ENCODE data around the gene ORC3. TPM values are rescaled to one million over a fixed set of nuclear protein-coding genes. Genes with fewer than 3 reads are reported as not detected.

ORC3 gene
- total RNA-seq, 1 experiment from 2014 or later = 50.9 TPM

DNA sequence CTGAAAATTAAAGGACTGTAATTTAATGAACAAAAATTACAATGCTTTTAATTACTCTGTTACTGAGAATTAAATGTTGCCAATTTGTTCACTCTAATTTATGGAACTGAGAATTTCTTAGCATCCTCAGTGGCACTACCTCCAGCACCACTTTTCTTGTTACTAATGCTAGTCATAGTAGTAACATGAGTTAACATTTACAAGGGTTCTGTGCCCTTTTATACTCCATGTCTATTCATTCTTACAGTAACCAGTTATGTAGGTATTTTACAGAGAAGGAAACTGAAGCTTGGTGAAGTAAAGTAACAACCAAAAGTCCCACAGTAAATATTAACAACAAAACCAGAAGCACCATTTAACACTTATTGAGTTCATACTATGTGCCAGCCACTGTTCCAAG lies 34.4 kb upstream of the ORC3 start:
- Histone ChIP-seq H3K36me3 (ENCODE audit: insufficient read depth, low read length) (peaks cover 20% of the 10 kb centered on the region; the same call in 1 of the 2 replicates), H3K27ac (ENCODE audit: low read length) (no peak overlapping the region)
- no peak for DNase-seq

DNA sequence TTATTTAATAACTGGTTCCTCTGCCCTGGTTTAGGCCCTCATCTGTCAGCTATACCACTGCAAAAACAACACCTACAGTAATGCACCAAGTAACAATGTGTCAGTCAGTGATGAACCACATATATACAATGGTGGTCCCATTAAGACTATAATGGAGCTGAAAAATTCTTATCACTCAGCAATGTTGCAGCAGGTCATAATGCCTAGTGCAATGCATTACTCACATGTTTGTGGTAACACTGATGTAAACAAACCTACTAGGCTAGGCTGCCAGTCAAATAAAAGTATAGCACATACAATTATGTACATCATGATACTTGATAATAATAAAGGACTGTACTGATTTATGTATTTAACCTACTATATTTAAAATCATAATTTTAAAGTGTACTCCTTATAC lies 31.5 kb upstream of the ORC3 start:
- Histone ChIP-seq H3K9ac (ENCODE audit: low read length) (no peak overlapping the region), H3K9me2 (replicated peaks; ENCODE audit: insufficient read depth, low read length) (no peaks in the 10 kb centered on the region), H3K79me2 (ENCODE audit: low read length) (peaks cover 44% of the 10 kb centered on the region), H3K36me3 (ENCODE audit: insufficient read depth, low read length) (peaks cover 24% of the 10 kb centered on the region; the same call in 1 of the 2 replicates), H3K4me3 (ENCODE audit: low read length) (no peak overlapping the region), H2AFZ (ENCODE audit: low read length) (no peak overlapping the region), H3K4me1 (ENCODE audit: low read length) (no peaks in the 10 kb centered on the region), H4K20me1 (ENCODE audit: insufficient read depth, low read depth, low read length) (no peaks in the 10 kb centered on the region), H3K27me3 (ENCODE audit: low read length) (no peaks in the 10 kb centered on the region), H3K27ac (ENCODE audit: low read length) (no peak overlapping the region), H3K9me3 (ENCODE audit: low read length) (no peaks in the 10 kb centered on the region), H3K4me2 (ENCODE audit: low read depth, low read length, poor library complexity, severe bottlenecking) (no peak overlapping the region)
- no peak for DNase-seq

More for the DNA sequence above, 34.4 kb upstream of the ORC3 start:
- Histone ChIP-seq H3K4me1 (ENCODE audit: low read length) (no peaks in the 10 kb centered on the region), H3K79me2 (ENCODE audit: low read length) (peaks cover 50% of the 10 kb centered on the region), H3K27me3 (ENCODE audit: low read length) (no peaks in the 10 kb centered on the region), H3K9me3 (ENCODE audit: low read length) (no peaks in the 10 kb centered on the region), H4K20me1 (ENCODE audit: insufficient read depth, low read depth, low read length) (no peaks in the 10 kb centered on the region), H3K9ac (ENCODE audit: low read length) (no peak overlapping the region), H3K4me2 (ENCODE audit: low read depth, low read length, poor library complexity, severe bottlenecking) (no peak overlapping the region), H3K9me2 (replicated peaks; ENCODE audit: insufficient read depth, low read length) (no peaks in the 10 kb centered on the region), H3K4me3 (ENCODE audit: low read length) (no peak overlapping the region), H2AFZ (ENCODE audit: low read length) (no peak overlapping the region)

DNA sequence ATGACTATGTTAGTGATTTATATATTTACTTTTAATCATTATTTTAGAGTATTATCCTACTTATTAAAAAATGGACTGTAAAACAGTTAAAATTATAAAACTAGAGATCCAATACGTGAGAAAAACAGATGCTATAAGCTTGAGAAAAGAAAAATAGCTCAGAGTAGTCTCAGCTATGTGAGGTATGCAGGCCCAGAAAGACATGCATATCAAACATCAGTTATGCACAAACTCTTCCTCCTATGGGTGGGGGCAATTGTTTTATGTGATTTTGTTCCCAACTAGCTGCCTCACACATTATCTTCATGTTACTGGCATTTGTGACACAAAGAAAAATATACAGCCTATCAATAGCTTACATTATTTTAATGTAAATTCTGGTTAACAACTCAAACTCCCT lies 28.9 kb upstream of the ORC3 start:
- Histone ChIP-seq H3K9ac (ENCODE audit: low read length) (no peak overlapping the region), H4K20me1 (ENCODE audit: insufficient read depth, low read depth, low read length) (no peaks in the 10 kb centered on the region), H3K79me2 (ENCODE audit: low read length) (peaks cover 47% of the 10 kb centered on the region), H2AFZ (ENCODE audit: low read length) (no peak overlapping the region), H3K9me3 (ENCODE audit: low read length) (no peaks in the 10 kb centered on the region), H3K4me1 (ENCODE audit: low read length) (no peaks in the 10 kb centered on the region), H3K36me3 (ENCODE audit: insufficient read depth, low read length) (peaks cover 34% of the 10 kb centered on the region; the same call in 1 of the 2 replicates), H3K4me3 (ENCODE audit: low read length) (no peak overlapping the region), H3K4me2 (ENCODE audit: low read depth, low read length, poor library complexity, severe bottlenecking) (no peak overlapping the region), H3K27ac (ENCODE audit: low read length) (no peak overlapping the region), H3K9me2 (replicated peaks; ENCODE audit: insufficient read depth, low read length) (no peaks in the 10 kb centered on the region), H3K27me3 (ENCODE audit: low read length) (no peaks in the 10 kb centered on the region)
- no peak for DNase-seq

DNA sequence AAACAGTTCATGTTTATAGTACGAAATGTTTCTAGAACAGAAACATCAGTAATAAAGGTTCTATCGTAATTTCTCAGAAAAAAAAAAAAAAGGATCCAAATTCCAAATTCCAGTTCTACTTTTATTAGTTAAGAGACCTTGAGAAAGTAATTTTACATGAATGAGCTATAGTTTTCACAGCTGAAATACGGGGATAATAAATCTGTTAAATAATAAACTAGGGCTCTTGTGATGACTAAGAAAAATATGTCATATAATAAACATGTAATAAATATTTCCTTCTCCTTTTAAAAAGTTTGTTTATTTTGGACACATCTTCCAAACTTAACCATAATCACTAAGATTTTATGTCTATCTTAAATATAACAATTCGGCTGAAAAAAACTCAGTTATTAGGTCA lies 17.9 kb upstream of the ORC3 start:
- Histone ChIP-seq H4K20me1 (ENCODE audit: insufficient read depth, low read depth, low read length) (no peaks in the 10 kb centered on the region), H3K27me3 (ENCODE audit: low read length) (no peaks in the 10 kb centered on the region), H3K79me2 (ENCODE audit: low read length) (peaks cover 93% of the 10 kb centered on the region), H3K4me3 (ENCODE audit: low read length) (no peak overlapping the region), H3K36me3 (ENCODE audit: insufficient read depth, low read length) (peaks cover 16% of the 10 kb centered on the region), H3K27ac (ENCODE audit: low read length) (no peak overlapping the region), H3K9me3 (ENCODE audit: low read length) (no peaks in the 10 kb centered on the region), H3K4me2 (ENCODE audit: low read depth, low read length, poor library complexity, severe bottlenecking) (no peak overlapping the region), H2AFZ (ENCODE audit: low read length) (no peak overlapping the region), H3K4me1 (ENCODE audit: low read length) (peaks cover 9% of the 10 kb centered on the region), H3K9ac (ENCODE audit: low read length) (no peak overlapping the region), H3K9me2 (replicated peaks; ENCODE audit: insufficient read depth, low read length) (no peaks in the 10 kb centered on the region)
- no peak for DNase-seq

DNA sequence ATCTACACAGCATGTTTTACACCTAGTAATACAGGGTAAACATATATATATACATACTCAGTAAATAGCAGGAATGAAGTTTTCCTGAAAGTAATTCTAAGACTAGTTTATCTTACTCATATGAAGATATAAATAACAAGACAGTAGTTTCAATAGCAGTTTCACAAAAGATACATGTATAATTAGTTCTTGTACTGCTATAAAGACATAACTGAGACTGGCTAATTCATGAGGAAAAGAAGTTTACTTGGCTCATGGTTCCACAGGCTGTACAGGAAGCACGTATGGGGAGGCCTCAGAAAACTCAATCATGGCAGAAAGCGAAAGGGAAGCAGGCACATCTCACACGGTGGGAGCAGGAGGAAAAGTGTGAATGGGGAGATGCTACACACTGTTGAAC lies 17.1 kb upstream of the ORC3 start:
- DNase-seq = no peak
- Histone ChIP-seq H3K79me2 (ENCODE audit: low read length) (peaks cover 94% of the 10 kb centered on the region), H3K27me3 (ENCODE audit: low read length) (no peaks in the 10 kb centered on the region), H3K9me2 (replicated peaks; ENCODE audit: insufficient read depth, low read length) (no peaks in the 10 kb centered on the region), H3K4me1 (ENCODE audit: low read length) (peaks cover 9% of the 10 kb centered on the region), H2AFZ (ENCODE audit: low read length) (no peak overlapping the region), H3K27ac (ENCODE audit: low read length) (no peak overlapping the region), H3K4me2 (ENCODE audit: low read depth, low read length, poor library complexity, severe bottlenecking) (no peak overlapping the region), H3K36me3 (ENCODE audit: insufficient read depth, low read length) (peaks cover 21% of the 10 kb centered on the region), H3K9me3 (ENCODE audit: low read length) (no peaks in the 10 kb centered on the region), H3K4me3 (ENCODE audit: low read length) (no peak overlapping the region), H3K9ac (ENCODE audit: low read length) (no peak overlapping the region), H4K20me1 (ENCODE audit: insufficient read depth, low read depth, low read length) (no peaks in the 10 kb centered on the region)

DNA sequence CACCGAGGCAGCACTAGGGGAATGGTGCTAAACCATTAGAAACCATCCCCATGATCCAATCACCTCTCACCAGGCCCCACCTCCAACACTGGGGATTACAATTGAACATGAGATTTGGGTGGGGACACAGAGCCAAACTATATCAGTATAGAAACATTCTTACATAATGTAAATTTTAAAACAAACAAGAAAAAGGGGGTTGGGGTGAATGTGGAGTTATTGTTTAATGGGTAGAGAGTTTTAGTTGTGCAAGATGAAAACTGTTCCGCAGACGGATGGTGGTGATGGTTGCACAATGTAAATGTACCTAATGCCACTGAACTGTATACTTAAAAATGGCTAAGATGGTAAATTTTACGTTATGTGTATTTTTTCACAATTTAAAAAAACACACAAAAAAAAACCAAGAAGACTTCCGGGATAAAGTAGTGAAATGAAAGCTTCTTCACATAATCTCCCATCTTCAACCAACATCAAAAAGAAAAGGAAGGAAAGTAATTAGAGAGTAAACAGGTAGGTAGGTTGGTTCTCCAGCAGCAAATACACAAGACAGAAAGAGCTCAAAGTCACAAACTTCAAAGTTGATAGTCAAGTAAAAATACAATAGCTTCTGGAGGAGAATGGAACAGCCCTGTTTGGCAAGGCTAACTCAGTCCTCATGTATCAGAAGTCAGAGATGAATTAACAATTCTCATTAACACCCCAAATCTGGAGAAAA lies 16.5 kb upstream of the ORC3 start:
- H3K9me2 ChIP-seq (replicated peaks; ENCODE audit: insufficient read depth, low read length) = no peaks in the 10 kb centered on the region
- peaks cover 9% of the 10 kb centered on the region for H3K4me1 ChIP-seq (ENCODE audit: low read length)
- H3K9me3 ChIP-seq (ENCODE audit: low read length) = no peaks in the 10 kb centered on the region
- no peak overlapping the region for H3K9ac ChIP-seq (ENCODE audit: low read length)
- no peak overlapping the region for H3K4me2 ChIP-seq (ENCODE audit: low read depth, low read length, poor library complexity, severe bottlenecking)
- no peak overlapping the region for H3K27ac ChIP-seq (ENCODE audit: low read length)
- no peak overlapping the region for H2AFZ ChIP-seq (ENCODE audit: low read length)
- no peak overlapping the region for H3K4me3 ChIP-seq (ENCODE audit: low read length)
- DNase-seq = no peak
- H4K20me1 ChIP-seq (ENCODE audit: insufficient read depth, low read depth, low read length) = no peaks in the 10 kb centered on the region
- H3K36me3 ChIP-seq (ENCODE audit: insufficient read depth, low read length) = peaks cover 25% of the 10 kb centered on the region
- no peaks in the 10 kb centered on the region for H3K27me3 ChIP-seq (ENCODE audit: low read length)
- peaks cover 94% of the 10 kb centered on the region for H3K79me2 ChIP-seq (ENCODE audit: low read length)

DNA sequence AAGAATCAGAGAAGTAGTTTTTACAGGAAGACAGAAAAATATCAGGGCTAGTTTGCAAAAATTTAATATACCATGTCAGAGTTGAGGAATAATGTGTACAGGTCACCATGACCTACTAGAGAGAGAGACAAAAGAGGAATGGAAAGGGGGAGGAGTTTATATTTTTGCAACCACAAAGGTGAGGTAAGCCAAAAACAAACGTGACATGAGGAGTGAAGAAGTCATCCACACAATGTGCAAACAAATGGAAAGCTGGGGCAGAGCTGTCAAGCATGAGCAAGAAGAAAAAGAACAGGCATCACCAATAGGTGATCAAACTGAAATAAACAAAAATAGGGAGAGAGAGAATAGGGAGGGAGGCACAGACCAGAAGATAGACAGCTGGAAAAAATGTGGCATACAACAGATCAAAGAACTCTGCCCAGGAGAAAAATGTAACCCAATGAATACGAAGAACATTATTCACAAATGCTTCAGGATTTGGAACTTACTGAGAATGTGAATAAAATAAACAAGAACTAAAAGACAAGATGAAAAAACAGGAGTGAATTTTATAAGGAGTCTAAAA lies 15.6 kb upstream of the ORC3 start:
- H3K4me1 ChIP-seq (ENCODE audit: low read length) = peaks cover 9% of the 10 kb centered on the region

DNA sequence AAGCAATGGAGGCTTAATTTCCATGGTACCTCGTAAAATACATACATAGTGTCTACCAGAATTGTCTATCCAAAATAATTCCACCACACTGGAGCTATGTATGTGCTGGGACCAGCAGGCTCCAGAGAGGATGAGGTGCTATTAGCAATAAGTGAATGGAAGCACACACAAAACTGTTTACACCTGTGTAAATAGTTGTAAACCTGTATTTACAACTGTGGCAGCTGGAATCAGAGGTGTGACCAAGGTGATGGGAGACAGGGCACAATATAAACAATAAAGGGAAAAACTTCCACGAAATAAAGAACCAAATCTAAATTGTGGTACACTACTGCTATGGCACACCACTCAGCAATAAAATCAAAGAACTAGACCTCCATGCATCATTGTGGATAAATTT lies 14.5 kb upstream of the ORC3 start:
- no peak overlapping the region for H2AFZ ChIP-seq (ENCODE audit: low read length)
- H3K27ac ChIP-seq (ENCODE audit: low read length) = no peak overlapping the region
- DNase-seq = no peak
- H3K4me3 ChIP-seq (ENCODE audit: low read length) = no peak overlapping the region
- H3K4me2 ChIP-seq (ENCODE audit: low read depth, low read length, poor library complexity, severe bottlenecking) = no peak overlapping the region
- H4K20me1 ChIP-seq (ENCODE audit: insufficient read depth, low read depth, low read length) = no peaks in the 10 kb centered on the region
- H3K27me3 ChIP-seq (ENCODE audit: low read length) = no peaks in the 10 kb centered on the region
- peaks cover 26% of the 10 kb centered on the region for H3K36me3 ChIP-seq (ENCODE audit: insufficient read depth, low read length)
- H3K9me2 ChIP-seq (replicated peaks; ENCODE audit: insufficient read depth, low read length) = no peaks in the 10 kb centered on the region
- H3K79me2 ChIP-seq (ENCODE audit: low read length) = peaks cover 93% of the 10 kb centered on the region
- peaks cover 9% of the 10 kb centered on the region for H3K4me1 ChIP-seq (ENCODE audit: low read length)
- H3K9ac ChIP-seq (ENCODE audit: low read length) = no peak overlapping the region
- H3K9me3 ChIP-seq (ENCODE audit: low read length) = no peaks in the 10 kb centered on the region

More for the DNA sequence above, 15.6 kb upstream of the ORC3 start:
- no peaks in the 10 kb centered on the region for H3K27me3 ChIP-seq (ENCODE audit: low read length)
- H2AFZ ChIP-seq (ENCODE audit: low read length) = no peak overlapping the region
- H3K36me3 ChIP-seq (ENCODE audit: insufficient read depth, low read length) = peaks cover 23% of the 10 kb centered on the region
- H3K27ac ChIP-seq (ENCODE audit: low read length) = no peak overlapping the region
- no peak for DNase-seq
- H3K9me3 ChIP-seq (ENCODE audit: low read length) = no peaks in the 10 kb centered on the region
- no peak overlapping the region for H3K4me3 ChIP-seq (ENCODE audit: low read length)
- no peak overlapping the region for H3K9ac ChIP-seq (ENCODE audit: low read length)
- H3K9me2 ChIP-seq (replicated peaks; ENCODE audit: insufficient read depth, low read length) = no peaks in the 10 kb centered on the region
- peaks cover 93% of the 10 kb centered on the region for H3K79me2 ChIP-seq (ENCODE audit: low read length)
- H3K4me2 ChIP-seq (ENCODE audit: low read depth, low read length, poor library complexity, severe bottlenecking) = no peak overlapping the region
- no peaks in the 10 kb centered on the region for H4K20me1 ChIP-seq (ENCODE audit: insufficient read depth, low read depth, low read length)

All from Karpas-422 (cell line).